Left renal pelvis (tissue), 4 donors: ENCODE results near the gene SAMD4B. TPM values are rescaled to one million over a fixed set of nuclear protein-coding genes. Genes with fewer than 3 reads are reported as not detected.
"Not testable (repeated sequence)": the region's sequence is repeated elsewhere in the genome, so short reads cannot be mapped to it uniquely, and the experiment has no call there.

Experiments used
- DNase-seq, 4 donors: peaks; one replicate each; pipeline ENCODE4 v3.0.0-alpha.2; 2013; ENCODE audit warnings: low read depth in 4 of 4, low spot score in 3 of 4
- polyA plus RNA-seq, 4 donors: library from polyadenylated mRNA; unstranded; fragments of 120-200 nt; gene quantifications; one replicate each; pipeline ENCODE4 v1.2.1, GENCODE V29; 2013; ENCODE audit not compliant: insufficient read length in 4 of 4

SAMD4B gene
- polyA plus RNA-seq, 4 donors: 89.6 to 139 (median 111) TPM

DNA sequence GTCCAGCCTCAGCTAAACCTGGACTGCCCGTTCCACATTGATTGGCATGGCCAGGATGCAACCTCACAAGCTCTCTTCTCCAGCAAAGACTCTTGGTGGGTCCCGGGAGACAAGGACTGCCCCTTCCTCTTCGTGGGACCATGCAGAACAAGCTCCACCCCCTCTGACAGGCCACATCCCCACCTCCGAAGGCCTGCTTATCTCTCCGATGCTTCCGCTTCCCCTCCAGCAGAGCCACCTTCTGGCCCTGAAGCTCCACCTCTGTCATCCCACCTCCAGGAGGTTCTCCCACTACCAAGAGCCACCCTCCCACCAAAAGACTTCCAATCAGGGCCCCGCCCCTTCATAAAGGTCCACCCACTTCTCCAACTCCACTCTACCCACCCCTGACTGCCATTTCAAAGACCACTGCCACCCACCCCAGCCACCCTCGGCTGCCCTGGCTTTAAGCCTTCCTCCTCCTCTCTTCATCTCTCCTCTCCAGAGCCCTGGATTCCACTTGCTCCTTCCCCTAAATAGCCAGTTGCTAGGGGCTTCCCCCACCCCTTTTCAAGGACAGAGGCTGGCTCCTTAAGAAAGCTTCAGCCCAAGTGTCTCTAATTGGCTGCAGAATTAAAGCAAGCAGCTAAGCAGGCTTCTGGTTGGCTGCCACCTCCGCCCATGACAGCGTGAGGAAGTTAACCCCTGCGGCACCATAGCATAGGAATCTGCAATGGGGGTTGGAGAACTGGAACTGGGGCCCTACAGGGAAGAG is 31.5 kb upstream of the SAMD4B start:
- DNase-seq: no peak

- no peak for DNase-seq
Observed at GRCh38 chr19:39314016-39314728, 28.0 kb upstream of the SAMD4B start.

DNA sequence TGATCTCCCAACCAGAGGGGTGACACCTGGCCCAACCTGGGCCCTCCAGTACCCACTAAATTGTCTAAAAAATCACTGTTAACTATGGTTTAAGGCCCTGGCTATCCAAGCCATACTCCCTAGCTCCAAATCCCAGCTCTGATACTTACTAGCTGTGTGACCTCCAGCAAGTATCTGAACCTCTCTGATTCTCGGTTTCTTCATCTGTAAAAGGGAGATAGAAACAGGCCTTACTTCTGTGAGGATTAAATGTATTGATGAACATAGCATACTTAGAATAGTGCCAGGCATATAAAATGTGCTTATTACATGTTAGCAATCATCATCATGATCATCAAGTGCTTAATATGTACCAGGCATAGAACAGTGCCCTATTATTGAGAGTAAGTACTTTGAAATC is 26.3 kb upstream of the SAMD4B start:
- DNase-seq: no peak

DNA sequence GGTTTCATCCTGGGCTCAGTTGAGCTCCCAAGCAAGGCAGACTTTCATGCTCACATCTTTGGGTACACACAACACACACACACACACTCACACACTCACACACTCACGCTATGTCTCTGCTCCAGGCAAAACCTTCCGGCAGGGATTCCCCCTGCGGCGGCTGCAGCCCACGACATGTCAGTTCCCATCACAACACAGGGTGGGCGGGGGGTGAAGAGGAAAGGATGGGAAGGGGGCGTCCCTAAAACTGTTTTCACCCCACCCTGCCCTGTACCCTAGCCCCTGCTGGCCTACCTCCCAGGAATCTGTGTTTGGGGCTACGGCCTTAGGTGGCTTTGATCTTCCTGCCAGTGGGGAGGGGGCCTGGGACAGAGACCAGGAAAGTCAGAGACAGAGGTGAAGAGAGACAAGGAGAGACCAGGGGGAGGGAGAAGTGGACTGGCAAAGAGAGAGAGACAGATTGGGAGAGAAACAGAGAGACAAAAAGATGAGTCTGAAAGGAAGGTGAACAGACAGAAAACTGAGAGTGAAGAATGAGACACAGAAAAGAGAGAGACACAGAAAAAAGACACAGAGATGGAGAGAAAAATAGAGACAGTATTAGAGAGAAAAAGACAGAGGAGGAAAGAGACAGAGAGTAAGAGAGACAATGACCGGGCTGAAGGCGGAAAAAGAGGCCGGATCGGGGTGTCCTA is 25.4 kb upstream of the SAMD4B start:
- DNase-seq: no peak

DNA sequence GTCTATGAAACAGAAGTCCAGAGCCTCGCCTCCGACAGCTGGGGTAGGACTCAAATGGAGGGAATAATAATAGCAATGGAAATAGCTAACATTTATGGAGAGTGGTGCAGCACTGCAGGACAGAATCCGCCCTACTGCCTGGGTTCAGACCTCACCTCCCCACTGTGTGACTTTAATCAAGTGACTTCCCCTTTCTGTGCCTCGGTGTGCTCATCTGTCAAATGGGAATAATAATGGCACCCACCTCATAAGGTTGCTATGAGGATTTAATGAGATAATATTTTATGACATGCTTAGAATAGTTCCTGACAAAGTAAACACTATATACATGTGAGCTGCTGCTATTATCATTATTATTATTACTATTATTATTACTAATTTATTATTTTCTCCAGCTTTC is 24.7 kb upstream of the SAMD4B start:
- no peak for DNase-seq

DNA sequence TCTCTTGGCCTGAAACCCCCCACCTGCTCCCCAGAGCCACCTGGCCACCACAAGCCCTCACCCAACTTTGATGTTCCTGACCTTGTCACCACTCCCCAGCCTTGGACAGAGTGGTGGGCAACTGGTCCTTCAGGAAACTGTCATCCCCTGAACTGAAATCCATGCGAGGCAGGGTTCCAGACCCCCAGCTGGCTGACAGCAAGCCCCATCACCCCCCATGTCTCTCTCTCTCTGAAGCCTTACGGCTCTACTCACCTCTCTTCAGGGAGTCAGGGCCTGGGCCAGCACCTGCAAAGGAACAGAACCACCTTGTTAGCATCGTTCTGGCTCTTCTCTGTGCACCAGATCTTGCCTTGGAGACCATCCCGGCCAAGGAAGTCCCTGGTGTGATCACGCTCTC is 24.1 kb upstream of the SAMD4B start:
- DNase-seq: no peak

DNA sequence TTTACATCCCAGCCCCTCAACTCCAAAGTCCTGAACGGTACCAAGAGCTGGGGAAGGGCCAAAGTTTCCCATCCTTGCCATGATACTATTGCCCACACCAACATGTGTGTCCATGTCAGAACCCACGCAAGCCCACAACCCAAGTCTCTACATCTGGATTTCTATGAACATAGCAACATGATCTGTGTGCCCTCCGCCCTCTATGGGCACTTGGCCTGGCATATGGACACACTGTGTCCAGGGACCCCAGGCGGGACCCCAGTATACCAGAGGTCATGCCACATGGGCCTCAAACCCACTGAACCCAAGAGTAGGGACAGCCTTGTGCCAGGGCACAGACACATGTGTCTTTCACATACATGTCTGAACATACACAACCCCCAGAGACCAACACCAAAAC is 23.5 kb upstream of the SAMD4B start:
- DNase-seq: no peak

GRCh38 chr19:39319098-39319891 is 22.9 kb upstream of the SAMD4B start:
- no peak for DNase-seq

DNA sequence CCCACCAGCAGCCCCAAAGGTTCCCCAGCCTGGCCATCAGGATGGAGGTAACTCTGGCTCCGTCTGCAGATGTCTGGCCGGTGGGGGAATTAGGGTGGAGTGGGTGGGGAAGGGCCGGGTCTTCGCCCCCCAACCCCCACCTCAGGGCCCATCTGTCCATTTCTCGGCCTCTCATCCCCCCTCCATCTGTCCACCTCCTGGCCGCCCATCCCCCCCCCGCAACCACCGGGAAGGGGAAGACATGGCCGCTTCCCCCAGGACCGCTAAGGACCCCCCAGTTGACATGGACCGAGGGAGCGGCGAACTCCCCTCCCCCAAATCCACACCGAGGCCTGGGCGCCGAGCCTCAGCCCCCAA is 22.4 kb upstream of the SAMD4B start:
- no peak for DNase-seq

DNA sequence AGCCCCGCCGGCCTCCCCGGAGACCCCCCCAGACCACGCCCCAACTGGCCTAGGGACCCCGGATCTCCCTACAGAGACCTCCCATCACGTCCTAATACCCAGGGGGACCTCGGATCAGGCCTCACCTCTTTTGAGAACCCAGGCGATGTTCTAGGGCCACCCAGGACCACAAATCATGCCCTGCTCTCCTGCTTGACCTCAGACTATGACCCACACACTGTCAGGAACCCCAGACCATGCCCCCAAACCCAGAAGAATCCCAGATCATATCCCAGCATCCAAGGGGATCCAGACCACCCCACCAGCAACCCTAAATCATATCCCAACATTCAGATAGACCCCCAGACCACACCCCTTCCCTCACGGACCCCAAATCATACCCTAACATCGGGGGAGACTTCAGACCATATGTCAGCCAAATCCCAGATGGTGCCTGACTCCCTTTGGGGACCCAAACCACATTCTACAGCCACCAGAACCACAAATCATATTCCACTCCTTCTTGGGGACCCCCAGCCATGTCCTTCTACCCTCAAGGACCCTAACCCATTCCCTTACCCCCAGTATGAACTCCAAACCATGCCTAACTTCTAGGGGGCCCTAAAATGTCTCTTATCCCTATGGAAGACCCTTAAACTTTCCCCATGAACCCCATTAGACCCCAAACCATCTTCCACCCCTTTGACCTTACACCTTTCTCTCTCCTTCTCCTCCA is 20.9 kb upstream of the SAMD4B start:
- DNase-seq: no peak

- DNase-seq: no peak
Observed at GRCh38 chr19:39321832-39322176, 20.4 kb upstream of the SAMD4B start.

- DNase-seq: no peak
Observed at GRCh38 chr19:39324242-39324842, 17.9 kb upstream of the SAMD4B start.

DNA sequence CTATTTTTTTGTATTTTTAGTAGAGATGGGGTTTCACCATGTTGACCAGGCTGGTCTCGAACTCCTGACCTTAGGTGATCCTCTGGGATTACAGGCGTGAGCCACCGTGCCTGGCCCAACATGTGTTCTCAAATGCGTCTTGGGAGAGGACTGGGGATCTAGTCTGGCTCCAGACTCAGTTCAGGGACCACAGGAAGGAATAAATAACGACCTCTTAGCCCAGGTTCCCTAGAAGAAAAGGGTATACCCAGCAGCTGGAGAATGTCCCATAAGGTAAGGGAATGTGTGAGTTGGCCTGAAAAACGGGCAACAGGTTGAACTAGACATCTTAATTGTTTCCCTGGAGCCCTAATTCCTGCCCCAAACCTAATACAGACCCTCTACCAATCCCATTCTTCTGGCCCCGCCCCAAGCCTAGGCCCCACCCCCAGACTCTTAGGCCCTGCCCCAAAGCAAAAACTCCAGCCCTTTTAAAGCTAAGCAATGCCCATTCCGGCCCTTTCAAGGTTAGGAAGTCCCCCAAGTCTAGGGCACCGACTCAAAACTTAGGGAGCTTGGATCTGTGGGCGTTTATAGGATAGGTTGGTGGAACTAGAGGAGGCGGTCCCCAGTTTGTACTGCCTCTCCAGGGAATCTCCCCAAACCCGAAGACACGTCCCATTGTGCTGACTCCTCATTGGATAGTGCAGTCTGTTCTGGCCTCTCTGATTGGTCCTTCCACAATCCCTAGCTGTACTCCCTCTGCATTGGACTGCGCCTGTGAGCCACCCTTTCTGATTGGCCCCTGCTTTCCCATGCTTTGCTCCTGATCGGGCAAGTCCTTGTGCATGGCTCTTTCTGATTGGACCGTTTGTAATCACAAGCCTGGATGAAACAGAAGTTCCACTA is 16.2 kb upstream of the SAMD4B start:
- no peak for DNase-seq

DNA sequence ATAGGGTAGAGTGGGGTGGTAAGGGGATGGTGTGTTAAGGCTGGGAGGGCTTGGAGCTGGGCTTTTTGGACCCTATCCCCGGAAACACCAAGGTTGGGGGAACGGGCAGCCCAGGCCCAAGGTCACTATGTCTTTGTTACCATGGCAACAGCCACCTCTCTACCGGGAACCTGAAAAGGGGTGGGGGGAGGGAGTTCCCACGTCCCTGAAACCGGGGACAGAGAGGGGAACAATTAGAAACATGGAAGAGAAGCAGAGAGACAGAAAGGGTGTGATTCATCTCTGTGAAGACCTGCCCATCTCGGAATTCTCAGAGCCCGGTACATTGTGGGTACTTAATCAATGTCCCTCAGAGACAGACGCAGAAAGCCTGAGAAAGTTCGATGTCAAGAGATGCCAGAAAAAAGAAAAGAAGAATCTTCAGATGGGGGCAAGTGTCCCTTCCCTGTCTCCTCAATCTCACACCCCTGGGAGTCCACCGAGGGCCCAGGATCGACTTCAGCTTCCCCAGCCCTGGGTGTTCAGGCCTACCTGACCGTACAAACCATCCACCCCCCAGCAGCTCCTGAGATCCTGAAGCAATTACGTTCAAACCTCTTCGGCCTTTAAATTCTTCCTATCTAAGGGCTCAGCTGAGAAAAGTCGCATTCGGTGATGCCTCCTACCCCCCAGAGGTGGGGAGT is 14.7 kb upstream of the SAMD4B start:
- DNase-seq: no peak

- DNase-seq: peak in 2 of 4 donors; percentile 52 to 57
Observed at GRCh38 chr19:39328046-39328705, 14.0 kb upstream of the SAMD4B start.

DNA sequence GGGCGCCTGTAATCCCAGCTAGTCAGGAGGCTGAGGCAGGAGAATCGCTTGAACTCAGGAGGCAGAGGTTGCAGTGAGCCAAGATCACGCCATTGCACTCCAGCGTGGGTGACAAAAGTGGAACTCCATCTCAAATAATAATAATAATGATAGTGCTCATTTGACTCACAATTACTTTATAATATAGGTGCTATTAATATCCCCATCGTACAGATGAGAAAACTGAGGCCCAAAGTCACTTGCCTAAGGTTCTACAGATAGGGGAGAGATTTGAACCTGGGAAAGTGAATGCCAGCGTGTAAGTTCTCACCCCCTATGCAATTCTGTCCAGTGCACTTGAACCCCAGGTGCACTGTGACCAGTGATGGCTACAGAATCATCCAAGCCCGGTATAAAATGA is 12.3 kb upstream of the SAMD4B start:
- DNase-seq: no peak

- DNase-seq: no peak
Observed at GRCh38 chr19:39332293-39332692, 9.9 kb upstream of the SAMD4B start.

DNA sequence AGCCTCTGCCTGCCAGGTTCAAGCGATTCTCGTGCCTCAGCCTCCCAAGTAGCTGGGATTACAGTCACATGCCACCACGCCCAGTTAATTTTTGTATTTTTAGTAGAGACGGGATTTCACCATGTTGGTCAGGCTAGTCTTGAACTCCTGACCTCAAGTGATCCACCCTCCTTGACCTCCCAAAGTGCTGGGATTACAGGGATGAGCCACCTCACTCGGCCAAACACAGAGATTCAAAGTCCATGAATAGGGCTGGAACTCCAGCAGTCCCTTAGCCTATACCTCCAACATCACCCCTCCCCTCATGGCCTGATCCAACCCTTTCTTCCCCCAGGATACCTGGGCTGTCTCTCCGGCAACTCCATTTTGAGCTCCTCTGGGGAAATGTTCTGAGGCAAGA is 9.5 kb upstream of the SAMD4B start:
- DNase-seq: not testable (repeated sequence)
